ENCODE data around the gene RPTOR.
"Not testable (repeated sequence)": the region's sequence is repeated elsewhere in the genome, so short reads cannot be mapped to it uniquely, and the experiment has no call there.

The RPTOR gene

GRCh38 chr17:80516171-80516932 is 28.3 kb upstream of the RPTOR start:
- DNase-seq (ENCODE audit: low spot score) = no peak

- no peak for DNase-seq (ENCODE audit: low spot score)
Observed at GRCh38 chr17:80517641-80518040, 27.0 kb upstream of the RPTOR start.

GRCh38 chr17:80518392-80518791 is 26.2 kb upstream of the RPTOR start:
- no peak for DNase-seq (ENCODE audit: low spot score)

- DNase-seq (ENCODE audit: low spot score) = no peak
Observed at GRCh38 chr17:80519091-80519781, 25.4 kb upstream of the RPTOR start.

GRCh38 chr17:80520810-80521455 is 23.7 kb upstream of the RPTOR start:
- no peak for DNase-seq (ENCODE audit: low spot score)

- no peak for DNase-seq (ENCODE audit: low spot score)
Observed at GRCh38 chr17:80523054-80523744, 21.4 kb upstream of the RPTOR start.

- DNase-seq (ENCODE audit: low spot score) = no peak
Observed at GRCh38 chr17:80523956-80524712, 20.5 kb upstream of the RPTOR start.

- no peak for DNase-seq (ENCODE audit: low spot score)
Observed at GRCh38 chr17:80526116-80526910, 18.3 kb upstream of the RPTOR start.

- no peak for DNase-seq (ENCODE audit: low spot score)
Observed at GRCh38 chr17:80527016-80527645, 17.5 kb upstream of the RPTOR start.

GRCh38 chr17:80528536-80528935 is 16.1 kb upstream of the RPTOR start:
- DNase-seq (ENCODE audit: low spot score) = no peak

GRCh38 chr17:80529104-80529903 is 15.3 kb upstream of the RPTOR start:
- no peak for DNase-seq (ENCODE audit: low spot score)

- no peak for DNase-seq (ENCODE audit: low spot score)
Observed at GRCh38 chr17:80529904-80530292, 14.7 kb upstream of the RPTOR start.

- DNase-seq (ENCODE audit: low spot score) = no peak
Observed at GRCh38 chr17:80531400-80531799, 13.2 kb upstream of the RPTOR start.

GRCh38 chr17:80537386-80537785 is 7.3 kb upstream of the RPTOR start:
- not testable (repeated sequence) for DNase-seq (ENCODE audit: low spot score)

- no peak for DNase-seq (ENCODE audit: low spot score)
Observed at GRCh38 chr17:80538484-80538883, 6.2 kb upstream of the RPTOR start.

GRCh38 chr17:80539022-80539641 is 5.5 kb upstream of the RPTOR start:
- no peak for DNase-seq (ENCODE audit: low spot score)

- no peak for DNase-seq (ENCODE audit: low spot score)
Observed at GRCh38 chr17:80545499-80545826, 825 bp downstream of the RPTOR start.

GRCh38 chr17:80546267-80546666 is 1.6 kb downstream of the RPTOR start:
- DNase-seq (ENCODE audit: low spot score) = no peak

GRCh38 chr17:80552523-80552922 is 7.9 kb downstream of the RPTOR start:
- DNase-seq (ENCODE audit: low spot score) = no peak
